HEK293T (cell line): ENCODE results near the gene PLAGL2.

Experiments
- ARNT ChIP-seq: fragments of 450-650 bp; IDR thresholded peaks from 2 replicates; pipeline ENCODE4 v1.6.1; 2017; ENCODE audit warnings: mild to moderate bottlenecking
- BHLHE40 ChIP-seq: fragments of 450-650 bp; IDR thresholded peaks from 2 replicates; pipeline ENCODE4 v1.6.1; 2016; ENCODE audit warnings: mild to moderate bottlenecking, moderate library complexity, borderline replicate concordance
- CTBP1 ChIP-seq: fragments of 450-650 bp; IDR thresholded peaks from 2 replicates; pipeline ENCODE4 v1.6.1; 2016; ENCODE audit warnings: borderline replicate concordance
- FOXA1 ChIP-seq: fragments of 450-650 bp; IDR thresholded peaks from 2 replicates; pipeline ENCODE4 v1.6.1; 2016; ENCODE audit warnings: mild to moderate bottlenecking
- HDGF ChIP-seq: fragments of 450-650 bp; IDR thresholded peaks from 2 replicates; pipeline ENCODE4 v1.6.1; 2017; ENCODE audit warnings: antibody characterized with exemption, borderline replicate concordance
- L3MBTL2 ChIP-seq: fragments of 450-650 bp; conservative IDR thresholded peaks from 2 replicates; pipeline ENCODE4 v1.6.1; 2016; ENCODE audit warnings: mild to moderate bottlenecking
- LEF1 ChIP-seq: fragments of 450-650 bp; IDR thresholded peaks from 2 replicates; pipeline ENCODE4 v1.6.1; 2017; ENCODE audit warnings: mild to moderate bottlenecking, borderline replicate concordance
- NFRKB ChIP-seq: fragments of 450-650 bp; IDR thresholded peaks from 2 replicates; pipeline ENCODE4 v1.6.1; 2016; ENCODE audit warnings: mild to moderate bottlenecking, moderate library complexity
- PKNOX1 ChIP-seq: fragments of 450-650 bp; IDR thresholded peaks from 2 replicates; pipeline ENCODE4 v1.6.1; 2016
- SP1 ChIP-seq: fragments of 450-650 bp; IDR thresholded peaks from 2 replicates; pipeline ENCODE4 v1.6.1; 2017
- SUZ12 ChIP-seq: fragments of 450-650 bp; IDR thresholded peaks from 2 replicates; pipeline ENCODE4 v1.6.1; 2016; ENCODE audit warnings: mild to moderate bottlenecking
- TARDBP ChIP-seq: fragments of 450-650 bp; IDR thresholded peaks from 2 replicates; pipeline ENCODE4 v1.6.1; 2016

DNA sequence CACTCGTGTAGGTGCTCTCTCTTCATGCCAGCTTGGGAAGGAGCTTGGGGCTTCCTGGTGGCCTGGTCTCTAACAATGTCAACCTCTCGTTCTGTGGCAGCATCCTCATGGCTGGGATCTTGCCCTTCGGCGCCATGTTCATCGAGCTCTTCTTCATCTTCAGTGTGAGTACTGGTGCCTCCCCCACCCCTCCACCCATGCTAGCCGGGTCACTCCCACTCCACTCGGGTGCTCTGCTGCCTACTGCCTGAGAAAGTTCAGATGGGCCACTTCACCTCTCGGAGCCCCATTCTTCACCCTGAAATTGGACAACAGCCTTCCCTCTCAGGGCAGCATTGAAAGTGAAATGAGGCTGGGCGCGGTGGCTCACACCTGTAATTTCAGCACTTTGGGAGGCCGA is 49.2 kb downstream of the PLAGL2 start:
- TF ChIP-seq L3MBTL2 (no peak), PKNOX1 (no peak), SUZ12 (no peak), CTBP1 (no peak), TARDBP (no peak), NFRKB (no peak), SP1 (no peak), FOXA1 (no peak), LEF1 (no peak), BHLHE40 (no peak), HDGF (no peak), ARNT (no peak)
